ENCODE results near the gene MMP21.

The MMP21 gene

DNA sequence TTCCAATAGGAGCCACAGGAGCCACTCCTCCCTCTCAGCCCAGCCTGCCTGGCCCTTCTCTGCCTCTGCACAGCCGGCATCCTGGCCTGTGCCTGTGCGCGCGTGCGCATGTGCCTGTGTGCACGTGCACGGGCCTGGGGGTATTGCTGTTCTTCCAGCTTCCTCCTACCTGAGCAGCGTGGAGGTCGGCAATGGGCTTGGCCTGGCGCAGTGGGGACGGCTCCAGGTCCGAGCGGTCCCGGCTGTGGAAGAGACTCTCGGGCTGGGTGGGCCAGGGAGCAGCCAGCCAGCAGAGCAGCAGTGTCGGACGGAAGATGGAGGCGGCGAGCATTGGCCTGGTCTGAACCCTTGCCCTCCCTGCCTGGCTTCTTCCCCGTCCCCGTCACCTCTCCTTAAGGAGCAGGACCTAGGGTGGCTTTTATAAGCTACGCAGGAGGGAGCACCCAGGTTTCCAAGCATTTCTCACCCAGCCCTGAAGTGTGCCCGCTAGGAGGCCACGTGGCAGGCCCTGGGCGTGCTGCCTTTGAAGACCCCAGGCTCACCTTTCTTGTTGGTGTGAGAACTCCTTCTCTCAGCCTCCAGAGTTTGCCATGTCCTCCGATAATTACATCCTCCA is at the start of gene MMP21:
MMP21 (minus strand) TSS at position 331 of the 616 bp plus-strand sequence; CDS start at position 331, 0 bp downstream.
- no peak for DNase-seq

GRCh38 chr10:125824736-125825135 is 49.1 kb upstream of the MMP21 start:
- no peak for DNase-seq

GRCh38 chr10:125823663-125824251 is 48.1 kb upstream of the MMP21 start:
- peak; percentile 19 for DNase-seq

GRCh38 chr10:125822878-125823662 is 47.4 kb upstream of the MMP21 start, which contains the start of the genes BCCIP and UROS:
Gene BCCIP, plus strand, starts transcription at chr10:125823546. Its CDS starts 12 bp downstream, at chr10:125823558.
Gene UROS, minus strand, starts transcription at chr10:125823258. Its CDS starts 6,759 bp downstream, at chr10:125816499.
- DNase-seq, result peak; percentile 90

- no peak for DNase-seq
Observed at GRCh38 chr10:125820701-125821100, 45.1 kb upstream of the MMP21 start.

GRCh38 chr10:125817337-125817946 is 41.8 kb upstream of the MMP21 start:
- DNase-seq, result no peak

- DNase-seq, result no peak
Observed at GRCh38 chr10:125816548-125816947, 40.9 kb upstream of the MMP21 start.

GRCh38 chr10:125815764-125816163 is 40.1 kb upstream of the MMP21 start:
- no peak for DNase-seq

- no peak for DNase-seq
Observed at GRCh38 chr10:125812128-125812750, 36.6 kb upstream of the MMP21 start.

DNA sequence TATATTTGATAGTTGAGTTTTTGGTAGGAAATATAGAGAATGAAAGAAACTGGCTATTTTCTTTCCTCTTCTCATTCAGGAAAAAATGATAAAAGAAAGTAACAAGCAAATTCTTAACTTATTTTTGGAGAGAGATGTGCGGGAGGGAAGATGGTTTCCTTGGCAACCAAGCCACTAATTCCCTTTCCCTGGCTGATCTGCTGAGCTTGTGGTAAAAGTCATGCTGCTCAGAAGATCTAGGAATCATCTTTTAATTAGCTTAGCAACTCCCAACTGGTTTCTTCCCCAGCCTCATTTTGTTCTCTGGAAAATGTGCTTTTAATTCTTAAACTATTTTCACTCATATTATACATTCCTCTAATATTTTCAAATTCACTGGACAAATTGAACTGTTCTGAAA is 35.6 kb upstream of the MMP21 start:
- no peak for DNase-seq

GRCh38 chr10:125808047-125808446 is 32.4 kb upstream of the MMP21 start:
- DNase-seq, result no peak

- no peak for DNase-seq
Observed at GRCh38 chr10:125802739-125803138, 27.1 kb upstream of the MMP21 start.

DNA sequence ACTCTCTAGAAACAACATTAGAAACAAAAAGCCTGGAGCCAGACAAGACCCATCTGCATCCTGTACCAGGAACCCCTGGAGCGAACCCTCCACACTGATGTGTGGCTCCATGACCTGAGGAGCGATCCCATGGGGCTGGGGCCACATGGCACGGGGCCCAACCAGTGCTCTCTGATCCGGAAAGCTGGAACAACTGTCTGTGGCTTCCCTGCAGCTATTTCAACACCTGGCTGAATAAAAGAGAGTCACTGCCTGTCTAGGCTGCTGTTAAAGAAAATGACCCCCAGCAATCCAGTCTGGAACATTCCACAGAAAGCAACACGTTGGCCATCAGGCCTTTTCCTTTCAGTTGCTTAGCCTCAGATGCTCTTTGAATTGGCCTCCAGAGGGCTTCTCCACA is 26.5 kb upstream of the MMP21 start:
- no peak for DNase-seq

DNA sequence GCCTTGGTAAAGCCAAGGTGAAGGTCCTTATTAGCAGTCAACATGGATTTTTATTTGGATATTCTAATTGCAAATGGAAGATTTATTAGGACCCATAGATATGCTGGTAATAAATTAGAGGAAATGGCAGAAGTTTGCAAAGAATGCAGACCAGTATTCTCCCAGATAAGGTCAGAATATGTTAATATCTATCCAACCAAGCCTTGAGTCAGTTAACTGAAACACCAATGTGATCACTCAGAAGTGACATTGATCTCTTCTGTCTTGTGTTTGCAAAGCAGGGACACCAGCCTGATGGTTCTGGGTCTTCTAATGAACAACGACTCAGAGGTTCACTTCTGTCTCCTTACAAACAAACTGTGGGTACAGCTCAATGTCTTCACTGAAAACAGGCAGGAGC is 26.0 kb upstream of the MMP21 start:
- no peak for DNase-seq

- no peak for DNase-seq
Observed at GRCh38 chr10:125799451-125800182, 24.0 kb upstream of the MMP21 start.

GRCh38 chr10:125797994-125798662 is 22.5 kb upstream of the MMP21 start:
- DNase-seq, result no peak

GRCh38 chr10:125797424-125797823 is 21.8 kb upstream of the MMP21 start:
- no peak for DNase-seq

- no peak for DNase-seq
Observed at GRCh38 chr10:125795637-125796190, 20.1 kb upstream of the MMP21 start.

DNA sequence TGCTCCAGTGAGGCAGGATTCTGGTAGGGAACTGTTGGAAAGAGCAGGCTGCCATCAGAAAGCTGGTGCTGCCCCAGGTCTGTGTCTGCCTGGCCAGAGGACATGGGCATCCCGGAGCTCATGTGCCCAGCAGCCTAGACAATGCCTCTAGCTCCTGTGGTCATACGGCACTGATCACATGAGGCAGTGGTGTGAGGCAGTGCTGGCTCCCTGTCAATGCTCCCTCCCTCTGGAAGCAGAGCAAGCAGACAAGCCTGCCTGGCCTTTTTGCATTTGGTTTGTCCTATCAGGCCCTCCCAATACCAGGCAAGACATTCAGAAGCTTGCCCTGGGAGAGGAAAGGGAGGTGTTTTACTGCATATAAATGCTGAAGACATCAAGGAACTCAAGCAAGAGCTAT is 19.5 kb upstream of the MMP21 start:
- no peak for DNase-seq

- no peak for DNase-seq
Observed at GRCh38 chr10:125792342-125793300, 17.0 kb upstream of the MMP21 start.
